ENCODE data around the gene DUS1L. TPM values are rescaled to one million over a fixed set of nuclear protein-coding genes. Genes with fewer than 3 reads are reported as not detected.
A peak's percentile ranks its signal among the peaks of the same experiment; 100 is the strongest.

DUS1L gene
- total RNA-seq, 1 experiment from 2014 or later: 176 TPM

GRCh38 chr17:82076018-82076784 is 10.6 kb upstream of the DUS1L start (continued):
- TF ChIP-seq ZBTB33 (IDR thresholded peaks at IDR 0.05; ENCODE audit: extremely low read depth, insufficient replicate concordance, low read length): no peak
- no peak; the same call in 1 of the 2 replicates for TF ChIP-seq POLR2AphosphoS5 (IDR thresholded peaks at IDR 0.05; ENCODE audit: low read depth, low read length)
- TF ChIP-seq SP1 (IDR thresholded peaks at IDR 0.05; ENCODE audit: low read depth): no peak
- no peak for TF ChIP-seq ATF3 (IDR thresholded peaks at IDR 0.05)
- no peak for TF ChIP-seq ZFX (IDR thresholded peaks at IDR 0.05)

GRCh38 chr17:82073446-82073845 is 7.8 kb upstream of the DUS1L start:
- H3K36me3 ChIP-seq (ENCODE audit: control insufficient read depth in 1 of 2, insufficient read depth in 2 of 2, low read length in 2 of 2): peaks cover 0 to 5% of the 10 kb centered on the region in 2 experiments; a peak in 1 of 4 replicates
- H3K9me2 ChIP-seq (ENCODE audit: insufficient read depth): no peaks in the 10 kb centered on the region
- H3K27ac ChIP-seq (ENCODE audit: low read depth, low read length): no peak overlapping the region
- POLR2A ChIA-PET: no interaction called here
- ATAC-seq: no peak
- DNase-seq (ENCODE audit: low read depth, low spot score): no peak
- no TSS peak for BruUV-seq (replicated peaks)
- no peak overlapping the region for H3K9ac ChIP-seq (ENCODE audit: low read length)
- 0 out of 2 replicates have a peak, but pooled peaks have one; percentile 27 for TF ChIP-seq ZFX (IDR thresholded peaks at IDR 0.05)
- TF ChIP-seq ZNF274 (IDR thresholded peaks at IDR 0.05; ENCODE audit: low read depth, low read length): no peak
- no peak for TF ChIP-seq TCF7L2 (IDR thresholded peaks at IDR 0.05; ENCODE audit: borderline replicate concordance, extremely low read depth, insufficient read depth, insufficient read length)
- no peak overlapping the region for H2AFZ ChIP-seq (ENCODE audit: low read depth, low read length, poor library complexity, severe bottlenecking)
- H3K79me2 ChIP-seq (ENCODE audit: insufficient read depth, low read length): no peaks in the 10 kb centered on the region
- RAD21 ChIA-PET (ENCODE audit: low non-redundant PET in 1 of 2, low total read pairs in 2 of 2, uncharacterized antibody in 2 of 2, unreplicated experiment in 2 of 2): no interaction called here
- no peak overlapping the region for H3K4me2 ChIP-seq (ENCODE audit: low read length)
- H3K4me3 ChIP-seq (replicated peaks in 1 of 2; ENCODE audit: low read depth in 1 of 2, low read length in 2 of 2): no peak overlapping the region
- intact Hi-C loops (cut with micrococcal nuclease): no loop called here
- no peaks in the 10 kb centered on the region for H3K27me3 ChIP-seq (ENCODE audit: insufficient read depth, low read length)
- no peaks in the 10 kb centered on the region for H3K4me1 ChIP-seq (ENCODE audit: control insufficient read depth in 1 of 2, insufficient read depth in 2 of 2, low read length in 2 of 2)
- CTCF ChIA-PET: no interaction called here
- peaks cover 8% of the 10 kb centered on the region; the same call in 1 of the 2 replicates for H4K20me1 ChIP-seq (ENCODE audit: insufficient read depth)
- no peaks in the 10 kb centered on the region for H3K9me3 ChIP-seq (ENCODE audit: control insufficient read depth in 1 of 2, insufficient read depth in 1 of 2, low read depth in 1 of 2, low read length in 2 of 2)
